Nephron progenitor cell (in vitro differentiated cells): ENCODE results near the gene AGAP1.

ENCODE experiments used
- DNase-seq: peaks from one replicate; pipeline ENCODE4 v3.0.0; 2021
- H3K27ac Mint-ChIP-seq: 2 replicates; pipeline ENCODE4 v1.8.0; 2021; ENCODE audit warnings: mild to moderate bottlenecking, moderate library complexity, mixed read lengths
- H3K27me3 Mint-ChIP-seq: 2 replicates; pipeline ENCODE4 v1.8.0; 2021; ENCODE audit warnings: mild to moderate bottlenecking, low read depth, mixed read lengths; ENCODE audit not compliant: poor library complexity
- H3K36me3 Mint-ChIP-seq: 2 replicates; pipeline ENCODE4 v1.8.0; 2021; ENCODE audit warnings: low read depth, mixed read lengths
- H3K4me1 Mint-ChIP-seq: 2 replicates; pipeline ENCODE4 v1.8.0; 2021; ENCODE audit warnings: mixed read lengths
- H3K4me3 Mint-ChIP-seq: 2 replicates; pipeline ENCODE4 v1.8.0; 2021; ENCODE audit warnings: mild to moderate bottlenecking, moderate library complexity, mixed read lengths
- H3K9me3 Mint-ChIP-seq: 2 replicates; pipeline ENCODE4 v1.8.0; 2021; ENCODE audit warnings: mild to moderate bottlenecking, moderate library complexity, mixed read lengths
- TF ChIP-seq, protein P1 (sequence below): fragments of 200-600 bp; sonication (generic); IDR thresholded peaks from 2 replicates; pipeline ENCODE4 v1.5.0; 2021; ENCODE audit warnings: antibody characterized with exemption

The AGAP1 gene

DNA sequence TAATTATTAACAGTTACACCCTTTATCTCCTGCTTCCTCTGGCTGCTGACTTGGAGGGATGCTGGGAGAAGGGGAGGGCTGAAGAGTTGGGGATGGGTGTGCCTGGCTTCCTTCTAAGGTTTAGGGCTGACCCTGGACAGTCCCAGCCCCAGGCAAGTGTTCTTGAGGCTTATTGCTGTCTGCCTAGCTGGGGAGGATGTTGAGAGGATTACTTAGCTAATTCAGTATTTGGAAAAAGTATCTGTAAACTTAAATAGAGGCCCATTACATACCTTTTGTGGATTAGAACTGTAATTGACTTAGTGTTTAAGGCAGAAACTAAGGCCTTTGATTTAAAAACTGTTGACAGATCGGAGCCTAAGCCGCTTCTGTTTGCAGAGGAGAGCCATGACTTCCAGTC is 67.6 kb downstream of the AGAP1 start:
- no peaks in the 10 kb centered on the region for H3K9me3 Mint-ChIP-seq
- H3K4me1 Mint-ChIP-seq: peaks cover 54% of the 10 kb centered on the region
- H3K36me3 Mint-ChIP-seq: peaks cover 13% of the 10 kb centered on the region
- no peak overlapping the region for H3K4me3 Mint-ChIP-seq
- TF ChIP-seq, protein P1, sequence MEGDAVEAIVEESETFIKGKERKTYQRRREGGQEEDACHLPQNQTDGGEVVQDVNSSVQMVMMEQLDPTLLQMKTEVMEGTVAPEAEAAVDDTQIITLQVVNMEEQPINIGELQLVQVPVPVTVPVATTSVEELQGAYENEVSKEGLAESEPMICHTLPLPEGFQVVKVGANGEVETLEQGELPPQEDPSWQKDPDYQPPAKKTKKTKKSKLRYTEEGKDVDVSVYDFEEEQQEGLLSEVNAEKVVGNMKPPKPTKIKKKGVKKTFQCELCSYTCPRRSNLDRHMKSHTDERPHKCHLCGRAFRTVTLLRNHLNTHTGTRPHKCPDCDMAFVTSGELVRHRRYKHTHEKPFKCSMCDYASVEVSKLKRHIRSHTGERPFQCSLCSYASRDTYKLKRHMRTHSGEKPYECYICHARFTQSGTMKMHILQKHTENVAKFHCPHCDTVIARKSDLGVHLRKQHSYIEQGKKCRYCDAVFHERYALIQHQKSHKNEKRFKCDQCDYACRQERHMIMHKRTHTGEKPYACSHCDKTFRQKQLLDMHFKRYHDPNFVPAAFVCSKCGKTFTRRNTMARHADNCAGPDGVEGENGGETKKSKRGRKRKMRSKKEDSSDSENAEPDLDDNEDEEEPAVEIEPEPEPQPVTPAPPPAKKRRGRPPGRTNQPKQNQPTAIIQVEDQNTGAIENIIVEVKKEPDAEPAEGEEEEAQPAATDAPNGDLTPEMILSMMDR: no peak
- DNase-seq: no peak
- H3K27ac Mint-ChIP-seq: no peak overlapping the region
- H3K27me3 Mint-ChIP-seq: no peaks in the 10 kb centered on the region

DNA sequence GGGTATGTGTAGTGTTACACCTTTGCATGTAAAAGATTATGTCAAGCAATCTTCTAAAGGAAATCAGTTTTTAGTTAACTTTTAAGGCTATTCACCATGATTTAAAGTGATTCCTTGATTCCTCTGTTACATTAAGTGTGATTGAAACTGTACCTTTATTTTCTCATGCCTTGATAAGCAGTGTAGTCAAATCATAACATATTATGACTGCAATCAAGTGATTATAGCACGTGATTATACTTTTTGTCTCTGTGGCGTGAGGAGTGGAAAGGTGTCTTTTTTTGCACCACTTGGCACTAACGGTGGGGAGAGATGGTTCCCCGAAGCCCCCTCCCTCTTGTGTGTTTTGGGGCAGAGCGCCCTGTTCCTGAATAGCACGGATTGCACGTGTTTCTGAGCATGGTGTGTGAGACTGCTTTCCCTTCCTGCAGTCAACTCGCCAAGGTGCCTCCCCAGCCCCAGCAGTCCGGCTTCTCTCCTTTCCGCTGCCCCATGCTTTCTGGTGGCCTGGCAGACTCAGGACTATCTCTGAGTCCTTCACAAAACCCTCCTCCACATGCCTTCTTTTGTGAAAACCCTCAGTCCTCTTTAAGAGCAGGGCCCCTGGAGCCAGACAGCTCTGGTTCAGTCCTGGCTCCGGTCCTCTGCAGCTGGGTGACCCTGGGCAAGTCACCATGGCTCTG is 68.4 kb downstream of the AGAP1 start:
- Mint-ChIP-seq H3K4me3 (no peak overlapping the region), H3K4me1 (peaks cover 54% of the 10 kb centered on the region), H3K27me3 (no peaks in the 10 kb centered on the region), H3K36me3 (peaks cover 16% of the 10 kb centered on the region), H3K27ac (no peak overlapping the region), H3K9me3 (peaks cover 4% of the 10 kb centered on the region)
- TF ChIP-seq, protein P1: no peak
- no peak for DNase-seq

DNA sequence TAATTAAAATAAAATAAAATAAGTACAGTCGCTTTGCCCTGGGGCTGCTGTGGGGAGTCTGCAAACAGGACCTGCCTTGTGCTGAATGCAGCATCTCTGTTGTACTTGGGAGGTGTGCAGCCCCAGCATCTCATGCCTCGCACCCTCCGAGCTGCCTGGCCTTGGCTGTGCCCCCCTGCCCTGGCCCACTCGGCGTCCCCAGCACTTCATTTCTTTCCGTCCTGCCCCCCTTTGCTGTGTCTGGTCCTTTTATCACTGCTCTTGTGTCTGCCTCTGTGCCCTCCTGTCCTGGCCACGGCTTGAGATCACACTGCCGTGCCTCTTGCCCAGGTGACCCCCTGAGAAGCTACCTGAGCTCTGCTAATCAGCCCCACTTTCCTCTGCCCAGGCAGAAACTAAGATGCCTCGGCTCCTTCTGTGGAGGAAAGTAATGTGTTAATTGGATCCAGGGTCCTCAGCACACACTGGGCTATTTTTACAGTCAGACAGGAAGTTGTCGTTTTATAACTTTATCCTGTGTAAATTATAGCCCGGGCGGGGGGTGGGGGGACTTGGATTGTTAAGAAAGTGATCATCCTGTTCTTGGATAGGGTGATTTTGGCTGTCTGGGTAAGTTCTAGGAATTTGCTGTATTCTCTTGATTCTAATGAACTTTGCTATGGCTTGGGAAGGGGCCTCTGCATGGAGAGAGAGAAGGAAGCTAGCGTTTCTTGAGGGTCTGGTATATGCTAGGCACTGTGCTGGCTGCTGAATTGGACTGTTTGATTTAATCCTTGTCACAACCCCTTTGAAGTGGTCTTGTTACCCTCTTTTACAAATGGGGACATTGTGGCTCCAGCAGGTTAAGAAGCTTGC is 69.4 kb downstream of the AGAP1 start:
- TF ChIP-seq, protein P1: no peak
- H3K36me3 Mint-ChIP-seq: peaks cover 20% of the 10 kb centered on the region
- no peak for DNase-seq
- no peaks in the 10 kb centered on the region for H3K27me3 Mint-ChIP-seq
- peak overlapping the region; percentile 71 for H3K27ac Mint-ChIP-seq
- H3K9me3 Mint-ChIP-seq: peaks cover 10% of the 10 kb centered on the region
- no peak overlapping the region for H3K4me3 Mint-ChIP-seq
- peaks cover 49% of the 10 kb centered on the region for H3K4me1 Mint-ChIP-seq

DNA sequence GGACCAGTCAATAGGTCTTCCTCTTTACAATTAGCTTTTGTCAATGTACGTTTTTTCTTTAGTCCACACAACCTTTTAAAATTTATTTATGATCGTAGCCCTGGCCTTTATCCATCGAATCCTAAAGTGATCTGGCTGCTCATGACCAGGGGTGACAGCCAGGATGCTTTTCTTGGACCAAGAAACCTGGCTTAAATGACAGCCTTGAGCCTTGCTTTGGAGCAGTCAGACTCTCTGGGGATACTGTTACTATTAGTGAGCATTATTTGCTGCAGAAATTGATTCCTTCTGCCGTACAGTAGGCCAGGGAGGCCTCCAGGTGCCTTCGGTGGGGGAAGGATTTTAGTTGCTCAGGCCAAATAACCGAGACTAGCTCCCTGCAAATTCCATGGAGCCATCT is 70.2 kb downstream of the AGAP1 start:
- H3K36me3 Mint-ChIP-seq: peaks cover 28% of the 10 kb centered on the region
- H3K9me3 Mint-ChIP-seq: peaks cover 17% of the 10 kb centered on the region
- no peak overlapping the region for H3K4me3 Mint-ChIP-seq
- H3K4me1 Mint-ChIP-seq: peaks cover 45% of the 10 kb centered on the region
- peak overlapping the region; percentile 71 for H3K27ac Mint-ChIP-seq
- TF ChIP-seq, protein P1: no peak
- no peak for DNase-seq
- no peaks in the 10 kb centered on the region for H3K27me3 Mint-ChIP-seq

DNA sequence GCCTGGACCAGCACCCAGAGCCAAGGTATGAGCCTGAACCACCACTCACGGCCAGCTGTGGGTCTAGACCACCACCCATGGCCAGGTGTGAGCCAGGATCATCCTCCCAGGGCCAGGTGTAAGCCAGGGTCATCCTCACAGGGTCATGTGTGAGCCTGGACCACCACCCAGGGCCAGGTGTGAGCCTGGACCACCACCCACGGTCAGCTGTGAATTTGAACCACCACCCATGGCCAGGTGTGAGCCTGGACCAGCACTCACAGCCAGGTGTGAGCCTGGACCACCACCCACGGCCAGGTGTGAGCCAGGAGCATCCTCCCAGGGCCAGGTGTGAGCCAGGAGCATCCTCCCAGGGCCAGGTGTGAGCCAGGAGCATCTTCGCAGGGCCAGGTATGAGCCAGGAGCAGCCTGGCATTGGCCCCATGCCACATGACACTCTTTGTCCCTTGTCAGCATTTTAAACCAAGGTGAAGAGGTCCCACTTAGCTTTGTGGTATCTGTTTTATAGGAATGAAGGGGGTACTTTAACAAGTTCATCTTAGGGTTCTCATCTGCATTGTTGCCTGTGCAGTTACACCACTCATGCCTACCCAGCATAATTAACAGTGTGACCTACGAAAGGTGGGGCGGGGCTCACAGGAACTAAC is 71.2 kb downstream of the AGAP1 start:
- DNase-seq: no peak
- Mint-ChIP-seq H3K36me3 (peaks cover 33% of the 10 kb centered on the region), H3K4me3 (no peak overlapping the region), H3K9me3 (peaks cover 17% of the 10 kb centered on the region), H3K4me1 (peaks cover 46% of the 10 kb centered on the region), H3K27me3 (no peaks in the 10 kb centered on the region), H3K27ac (no peak overlapping the region)
- TF ChIP-seq, protein P1: no peak
